ENCODE data around the gene ASB5. TPM values are rescaled to one million over a fixed set of nuclear protein-coding genes. Genes with fewer than 3 reads are reported as not detected.
"Not testable (repeated sequence)": the region's sequence is repeated elsewhere in the genome, so short reads cannot be mapped to it uniquely, and the experiment has no call there.

Gene ASB5
- total and polyA plus RNA-seq, 7 experiments from 2014 or later = not detected

- Mint-ChIP-seq H3K9me3 (peaks cover 0 to 2% (median 0%) of the 10 kb centered on the region in 11 donors), H3K27me3 (peaks cover 0 to 5% (median 0%) of the 10 kb centered on the region in 5 donors), H3K4me1 (no peaks in the 10 kb centered on the region), H3K36me3 (no peaks in the 10 kb centered on the region), H3K4me3 (no peak overlapping the region), H3K27ac (no peak overlapping the region)
- ChIA-PET CTCF (no interaction called here), POLR2A (no interaction called here)
- DNase-seq = no peak
- intact Hi-C loops (cut with micrococcal nuclease) = no loop called here
- Histone ChIP-seq H3K4me1 (ENCODE audit: control insufficient read depth in 2 of 2, insufficient read depth in 2 of 2, low read length in 2 of 2) (no peaks in the 10 kb centered on the region), H3K4me3 (ENCODE audit: low read length) (no peak overlapping the region), H3K36me3 (ENCODE audit: control insufficient read depth in 2 of 3, insufficient read depth in 3 of 3, low read length in 3 of 3) (no peaks in the 10 kb centered on the region), H3K27me3 (ENCODE audit: control insufficient read depth in 2 of 2, insufficient read depth in 2 of 2, low read length in 2 of 2) (no peaks in the 10 kb centered on the region), H3K9me3 (ENCODE audit: control insufficient read depth in 2 of 3, low read length in 3 of 3) (no peaks in the 10 kb centered on the region), H3K27ac (ENCODE audit: low read depth, low read length) (no peak overlapping the region)
- no peak for ATAC-seq
Measured at GRCh38 chr4:176287546-176287945, 18.5 kb upstream of the ASB5 start.

DNA sequence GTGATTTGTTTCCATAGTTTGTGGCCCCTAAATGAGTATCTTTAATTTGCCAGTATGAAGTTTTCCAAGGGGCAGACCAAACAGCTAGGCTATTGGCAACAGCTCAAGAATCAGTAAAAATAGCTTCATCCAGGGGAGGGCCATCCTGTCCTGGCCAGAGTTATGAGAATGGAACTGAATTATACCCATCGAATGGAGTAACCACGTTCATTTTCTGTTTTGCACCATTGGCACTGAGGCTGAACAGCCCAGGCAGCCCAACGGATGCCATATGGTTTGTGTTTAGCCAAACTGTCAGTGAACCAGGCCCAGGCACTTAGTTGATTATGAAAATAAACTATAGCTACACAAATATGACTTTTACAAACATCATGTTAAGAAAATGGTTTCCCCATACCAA, 17.7 kb upstream of the ASB5 start:
- CTCF ChIA-PET = no interaction called here
- H3K4me3 Mint-ChIP-seq = no peak overlapping the region
- intact Hi-C loops (cut with micrococcal nuclease) = no loop called here
- no peak overlapping the region for H3K27ac ChIP-seq (ENCODE audit: low read depth, low read length)
- DNase-seq (no peak), ATAC-seq (no peak)
- POLR2A ChIA-PET = no interaction called here
- peaks cover 0 to 5% (median 0%) of the 10 kb centered on the region in 5 donors for H3K27me3 Mint-ChIP-seq
- no peaks in the 10 kb centered on the region for H3K36me3 ChIP-seq (ENCODE audit: control insufficient read depth in 2 of 3, insufficient read depth in 3 of 3, low read length in 3 of 3)
- no peaks in the 10 kb centered on the region for H3K9me3 ChIP-seq (ENCODE audit: control insufficient read depth in 2 of 3, low read length in 3 of 3)
- H3K4me1 ChIP-seq (ENCODE audit: control insufficient read depth in 2 of 2, insufficient read depth in 2 of 2, low read length in 2 of 2) = no peaks in the 10 kb centered on the region
- no peaks in the 10 kb centered on the region for H3K27me3 ChIP-seq (ENCODE audit: control insufficient read depth in 2 of 2, insufficient read depth in 2 of 2, low read length in 2 of 2)
- no peak overlapping the region for H3K4me3 ChIP-seq (ENCODE audit: low read length)
- H3K9me3 Mint-ChIP-seq = peaks cover 0 to 3% (median 0%) of the 10 kb centered on the region in 11 donors
- no peak overlapping the region for H3K27ac Mint-ChIP-seq
- H3K36me3 Mint-ChIP-seq = no peaks in the 10 kb centered on the region
- H3K4me1 Mint-ChIP-seq = no peaks in the 10 kb centered on the region

DNA sequence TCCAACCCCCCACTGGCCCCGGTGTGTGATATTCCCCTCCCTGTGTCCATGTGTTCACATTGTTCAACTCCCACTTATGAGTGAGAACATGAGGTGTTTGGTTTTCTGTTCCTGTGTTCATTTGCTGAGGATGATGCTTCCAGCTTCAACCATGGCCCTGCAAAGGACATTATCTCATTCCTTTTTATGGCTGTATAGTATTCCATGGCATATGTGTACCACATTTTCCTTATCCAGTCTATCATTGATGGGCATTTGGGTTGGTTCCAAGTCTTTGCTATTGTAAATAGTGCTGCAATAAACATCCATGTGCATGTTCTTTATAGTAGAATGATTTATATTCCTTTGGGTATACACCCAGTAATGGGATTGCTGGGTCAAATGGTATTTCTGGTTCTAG, 10.5 kb upstream of the ASB5 start:
- H3K27ac Mint-ChIP-seq; H3K9me3 ChIP-seq (ENCODE audit: control insufficient read depth in 2 of 3, low read length in 3 of 3); ATAC-seq; CTCF ChIA-PET; H3K27ac ChIP-seq (ENCODE audit: low read depth, low read length); H3K36me3 Mint-ChIP-seq; H3K4me1 ChIP-seq (ENCODE audit: control insufficient read depth in 2 of 2, insufficient read depth in 2 of 2, low read length in 2 of 2); DNase-seq; POLR2A ChIA-PET; intact Hi-C loops (cut with micrococcal nuclease); H3K36me3 ChIP-seq (ENCODE audit: control insufficient read depth in 2 of 3, insufficient read depth in 3 of 3, low read length in 3 of 3); H3K4me3 ChIP-seq (ENCODE audit: low read length); H3K4me3 Mint-ChIP-seq; H3K27me3 ChIP-seq (ENCODE audit: control insufficient read depth in 2 of 2, insufficient read depth in 2 of 2, low read length in 2 of 2); H3K4me1 Mint-ChIP-seq: not testable (repeated sequence)
- Mint-ChIP-seq H3K9me3 (peaks cover 0 to 10% (median 2%) of the 10 kb centered on the region in 11 donors), H3K27me3 (peaks cover 8 to 34% (median 18%) of the 10 kb centered on the region in 5 donors)

DNA sequence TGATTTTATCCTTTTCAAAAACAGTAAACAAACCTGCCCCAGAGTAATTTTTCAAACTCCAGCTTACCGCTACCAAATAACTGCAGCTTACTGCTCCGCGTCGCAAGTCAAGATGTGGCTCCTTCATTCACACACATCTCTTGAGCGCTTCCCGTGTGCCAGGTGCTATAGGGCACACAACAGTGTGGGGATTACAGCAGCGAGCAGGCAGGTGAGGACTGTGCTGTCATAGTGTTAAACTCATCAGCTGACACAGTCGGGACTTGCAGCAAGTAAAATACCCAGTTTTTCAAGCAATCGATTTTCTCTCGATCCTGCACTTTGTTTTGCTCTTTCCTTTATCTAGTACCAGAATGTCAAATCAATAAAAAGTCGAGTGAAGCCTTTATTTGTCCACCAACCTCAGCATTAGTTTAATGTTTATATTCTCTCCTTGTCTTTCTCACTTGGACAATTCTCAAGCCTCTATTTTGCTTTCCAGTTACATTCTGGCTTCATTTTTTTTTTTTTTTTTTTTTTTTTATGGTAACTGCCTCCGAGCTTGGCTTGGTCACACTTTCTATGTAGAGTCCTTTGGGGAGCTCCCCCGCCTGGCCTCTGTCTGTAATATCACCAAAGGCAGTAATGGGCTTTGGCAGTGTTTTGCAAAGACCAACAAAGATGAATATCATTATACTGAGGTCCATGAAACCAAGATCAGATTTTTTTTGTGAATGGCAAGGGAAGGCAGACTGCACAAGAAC, 8.3 kb upstream of the ASB5 start:
- peaks cover 0 to 7% (median 0%) of the 10 kb centered on the region in 5 donors for H3K36me3 Mint-ChIP-seq
- H3K4me1 Mint-ChIP-seq = no peaks in the 10 kb centered on the region
- H3K4me3 ChIP-seq (ENCODE audit: low read length) = no peak overlapping the region
- POLR2A ChIA-PET = no interaction called here
- H3K36me3 ChIP-seq (ENCODE audit: control insufficient read depth in 2 of 3, insufficient read depth in 3 of 3, low read length in 3 of 3) = no peaks in the 10 kb centered on the region
- H3K4me3 Mint-ChIP-seq = no peak overlapping the region
- ATAC-seq (no peak), DNase-seq (no peak)
- H3K27ac ChIP-seq (ENCODE audit: low read depth, low read length) = no peak overlapping the region
- peaks cover 8 to 29% (median 18%) of the 10 kb centered on the region in 5 donors for H3K27me3 Mint-ChIP-seq
- H3K27me3 ChIP-seq (ENCODE audit: control insufficient read depth in 2 of 2, insufficient read depth in 2 of 2, low read length in 2 of 2) = no peaks in the 10 kb centered on the region
- H3K9me3 Mint-ChIP-seq = peaks cover 0 to 10% (median 0%) of the 10 kb centered on the region in 11 donors
- H3K4me1 ChIP-seq (ENCODE audit: control insufficient read depth in 2 of 2, insufficient read depth in 2 of 2, low read length in 2 of 2) = no peaks in the 10 kb centered on the region
- intact Hi-C loops (cut with micrococcal nuclease) = no loop called here
- CTCF ChIA-PET = interaction anchor here (0.6 kb wide), 1 partner anchor 989 kb away, joined by 3 read pairs; no protein-coding TSS in a partner anchor
- no peaks in the 10 kb centered on the region for H3K9me3 ChIP-seq (ENCODE audit: control insufficient read depth in 2 of 3, low read length in 3 of 3)
- no peak overlapping the region for H3K27ac Mint-ChIP-seq

DNA sequence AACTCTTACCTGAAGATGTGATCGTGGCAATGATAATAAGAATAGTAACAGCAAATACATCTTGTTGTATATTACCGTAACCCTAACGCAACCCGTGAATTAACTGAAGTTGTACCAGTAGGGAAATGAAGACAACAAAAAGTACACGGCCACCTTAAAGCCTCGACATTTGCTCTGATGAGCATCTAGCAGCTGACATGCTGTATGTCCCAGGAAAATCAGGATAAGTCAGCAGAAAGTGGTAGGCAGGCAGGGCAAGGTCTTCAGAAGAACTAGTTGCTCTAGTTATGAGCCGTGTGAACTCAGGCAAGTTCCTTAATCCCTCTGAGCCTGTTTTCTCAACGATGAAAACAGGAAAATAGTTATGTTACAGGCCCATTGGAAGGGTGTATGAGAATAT, 7.7 kb upstream of the ASB5 start:
- Mint-ChIP-seq H3K27ac (no peak overlapping the region), H3K9me3 (peaks cover 0 to 10% (median 0%) of the 10 kb centered on the region in 11 donors), H3K36me3 (peaks cover 0 to 7% (median 0%) of the 10 kb centered on the region in 5 donors), H3K4me1 (no peaks in the 10 kb centered on the region), H3K4me3 (no peak overlapping the region), H3K27me3 (peaks cover 8 to 29% (median 18%) of the 10 kb centered on the region in 5 donors)
- Histone ChIP-seq H3K9me3 (ENCODE audit: control insufficient read depth in 2 of 3, low read length in 3 of 3) (no peaks in the 10 kb centered on the region), H3K27me3 (ENCODE audit: control insufficient read depth in 2 of 2, insufficient read depth in 2 of 2, low read length in 2 of 2) (no peaks in the 10 kb centered on the region), H3K27ac (ENCODE audit: low read depth, low read length) (no peak overlapping the region), H3K4me1 (ENCODE audit: control insufficient read depth in 2 of 2, insufficient read depth in 2 of 2, low read length in 2 of 2) (no peaks in the 10 kb centered on the region), H3K36me3 (ENCODE audit: control insufficient read depth in 2 of 3, insufficient read depth in 3 of 3, low read length in 3 of 3) (no peaks in the 10 kb centered on the region), H3K4me3 (ENCODE audit: low read length) (no peak overlapping the region)
- no peak for DNase-seq
- intact Hi-C loops (cut with micrococcal nuclease) = no loop called here
- POLR2A ChIA-PET = no interaction called here
- CTCF ChIA-PET = no interaction called here
- ATAC-seq = no peak

DNA sequence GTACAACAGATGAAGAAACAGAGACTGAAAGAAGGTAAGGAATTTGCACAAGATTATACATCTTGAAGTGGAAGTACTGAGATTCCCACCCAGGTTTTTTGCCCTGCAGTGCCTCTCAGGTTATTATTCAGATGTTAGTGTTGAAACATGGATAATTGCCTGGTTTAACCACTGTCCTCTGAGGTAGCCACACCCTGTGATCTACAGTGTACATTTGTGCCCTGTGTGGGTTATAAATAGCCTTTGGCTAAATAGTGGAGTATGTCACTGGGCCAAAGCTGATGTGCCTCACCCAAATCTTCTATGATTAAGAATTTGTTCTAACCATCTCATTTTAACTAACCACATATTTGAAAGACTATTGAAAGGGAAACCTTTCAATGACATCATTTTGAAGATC, 5.4 kb upstream of the ASB5 start:
- Mint-ChIP-seq H3K36me3 (no peaks in the 10 kb centered on the region), H3K4me1 (no peaks in the 10 kb centered on the region), H3K9me3 (peaks cover 0 to under 1% (median 0%) of the 10 kb centered on the region in 11 donors), H3K27ac (no peak overlapping the region), H3K27me3 (peaks cover 10 to 18% (median 12%) of the 10 kb centered on the region in 5 donors), H3K4me3 (no peak overlapping the region)
- DNase-seq = no peak
- H3K27me3 ChIP-seq (ENCODE audit: control insufficient read depth in 2 of 2, insufficient read depth in 2 of 2, low read length in 2 of 2) = no peaks in the 10 kb centered on the region
- no peak overlapping the region for H3K4me3 ChIP-seq (ENCODE audit: low read length)
- no peaks in the 10 kb centered on the region for H3K9me3 ChIP-seq (ENCODE audit: control insufficient read depth in 2 of 3, low read length in 3 of 3)
- ChIA-PET CTCF (no interaction called here), POLR2A (no interaction called here)
- no peak for ATAC-seq
- H3K27ac ChIP-seq (ENCODE audit: low read depth, low read length) = no peak overlapping the region
- no peaks in the 10 kb centered on the region for H3K36me3 ChIP-seq (ENCODE audit: control insufficient read depth in 2 of 3, insufficient read depth in 3 of 3, low read length in 3 of 3)
- H3K4me1 ChIP-seq (ENCODE audit: control insufficient read depth in 2 of 2, insufficient read depth in 2 of 2, low read length in 2 of 2) = no peaks in the 10 kb centered on the region
- intact Hi-C loops (cut with micrococcal nuclease) = no loop called here

- ATAC-seq (no peak), DNase-seq (no peak)
- Mint-ChIP-seq H3K27ac (no peak overlapping the region), H3K9me3 (no peaks in the 10 kb centered on the region), H3K27me3 (peaks cover 9 to 16% (median 10%) of the 10 kb centered on the region in 5 donors), H3K4me1 (no peaks in the 10 kb centered on the region), H3K4me3 (no peak overlapping the region), H3K36me3 (no peaks in the 10 kb centered on the region)
- Histone ChIP-seq H3K27ac (ENCODE audit: low read depth, low read length) (no peak overlapping the region), H3K4me3 (ENCODE audit: low read length) (no peak overlapping the region), H3K36me3 (ENCODE audit: control insufficient read depth in 2 of 3, insufficient read depth in 3 of 3, low read length in 3 of 3) (no peaks in the 10 kb centered on the region), H3K4me1 (ENCODE audit: control insufficient read depth in 2 of 2, insufficient read depth in 2 of 2, low read length in 2 of 2) (no peaks in the 10 kb centered on the region), H3K27me3 (ENCODE audit: control insufficient read depth in 2 of 2, insufficient read depth in 2 of 2, low read length in 2 of 2) (no peaks in the 10 kb centered on the region), H3K9me3 (ENCODE audit: control insufficient read depth in 2 of 3, low read length in 3 of 3) (no peaks in the 10 kb centered on the region)
- intact Hi-C loops (cut with micrococcal nuclease) = no loop called here
- ChIA-PET POLR2A (no interaction called here), CTCF (no interaction called here)
Measured at GRCh38 chr4:176273736-176274135, 4.7 kb upstream of the ASB5 start.
